Small intestine (tissue), 7 donors: Measurements from ENCODE around the gene SLC4A4. TPM values are rescaled to one million over a fixed set of nuclear protein-coding genes. Genes with fewer than 3 reads are reported as not detected.

ENCODE experiments used
- DNase-seq, 2 donors: peaks; one replicate each; pipeline versions ENCODE4 v3.0.0 to v3.0.0-alpha.2; 2013
- FAIRE-seq: peaks from 2 replicates; lab custom pipeline; 2012; peaks lifted over from hg19 to GRCh38; lab: Jason Lieb, UNC
- H3K27ac ChIP-seq, 3 donors: one replicate each; pipeline ENCODE4 v1.5.1; 2013; ENCODE audit warnings: low read length in 2 of 3, mild to moderate bottlenecking in 2 of 3, control low read depth in 1 of 3, inconsistent platforms in 1 of 3, low read depth in 1 of 3, moderate library complexity in 1 of 3
- H3K27me3 ChIP-seq, 3 donors: one replicate each; pipeline ENCODE4 v1.6.1; 2013; ENCODE audit warnings: low read length in 3 of 3, inconsistent platforms in 1 of 3; ENCODE audit not compliant: control insufficient read depth in 3 of 3, insufficient read depth in 3 of 3
- H3K36me3 ChIP-seq, 3 donors: one replicate each; pipeline ENCODE4 v1.6.1; 2013; ENCODE audit warnings: low read length in 3 of 3, inconsistent platforms in 1 of 3, low read depth in 1 of 3, mild to moderate bottlenecking in 1 of 3, moderate library complexity in 1 of 3; ENCODE audit not compliant: control insufficient read depth in 3 of 3, insufficient read depth in 2 of 3
- H3K4me1 ChIP-seq, 3 donors: one replicate each; pipeline ENCODE4 v1.6.1; 2013; ENCODE audit warnings: low read length in 2 of 3, inconsistent platforms in 1 of 3, low read depth in 1 of 3, mild to moderate bottlenecking in 1 of 3, moderate library complexity in 1 of 3; ENCODE audit not compliant: control insufficient read depth in 3 of 3, insufficient read depth in 2 of 3
- H3K4me3 ChIP-seq, 3 donors: one replicate each; pipeline ENCODE4 v1.5.1; 2013; ENCODE audit warnings: low read length in 3 of 3, control low read depth in 1 of 3, inconsistent platforms in 1 of 3, low read depth in 1 of 3, mild to moderate bottlenecking in 1 of 3, moderate library complexity in 1 of 3
- H3K9me3 ChIP-seq, 2 donors: one replicate each; pipeline ENCODE4 v1.6.1; 2013; ENCODE audit warnings: low read depth in 1 of 2, low read length in 1 of 2; ENCODE audit not compliant: control insufficient read depth in 2 of 2, insufficient read depth in 1 of 2
- WGBS, 3 donors: extraction: QIAGEN DNeasy Blood & Tissue Kit; methylation state at CpG; one replicate each; pipeline ENCODE4 v1.1.7; 2013; 5-methylcytosine and 5-hydroxymethylcytosine counted together
- polyA plus RNA-seq, 4 donors: library from polyadenylated mRNA; stranded (reverse) in 3 of 4; unstranded in 1 of 4; fragments of 200-250 nt in 3 of 4; fragments of 120-200 nt in 1 of 4; gene quantifications; one replicate each; pipeline versions ENCODE4 v1.2.1 to v1.2.3, GENCODE V29; 2013
- donor health status: healthy with polysubstance abuse.
- donor health status: control.
- donor health status: control.
- donor health status: Bipolar disorder and iron deficiency.
- donor health status: healthy.

The SLC4A4 gene
- polyA plus RNA-seq, 4 donors, result 14.0 to 17.4 (median 15.3) TPM

DNA sequence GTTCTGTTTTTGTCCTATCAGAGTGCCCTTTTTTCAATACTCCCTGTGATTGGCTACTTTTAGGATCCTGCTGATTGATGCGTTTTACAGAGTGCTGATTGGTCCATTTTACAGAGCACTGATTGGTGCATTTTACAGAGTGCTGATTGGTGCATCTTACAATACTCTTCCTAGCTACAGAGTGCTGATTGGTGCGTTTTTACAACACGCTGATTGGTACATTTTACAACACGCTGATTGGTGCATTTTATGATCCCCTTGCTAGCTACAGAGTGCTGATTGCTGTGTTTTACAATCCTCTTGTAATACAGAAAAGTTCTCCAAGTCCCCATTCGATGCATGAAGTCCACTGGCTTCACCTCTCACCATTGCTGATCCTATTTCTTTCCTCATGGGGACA, 268.3 kb downstream of the SLC4A4 start:
- Histone ChIP-seq H3K27ac (no peak overlapping the region), H3K36me3 (no peaks in the 10 kb centered on the region), H3K4me1 (peaks cover 2 to 10% (median 3%) of the 10 kb centered on the region in 3 donors), H3K27me3 (no peaks in the 10 kb centered on the region), H3K9me3 (peaks cover 0 to 12% of the 10 kb centered on the region in 2 donors), H3K4me3 (no peak overlapping the region)
- 81 to 92% (median 91%) methylated on average over 5 of the region's 5 CpGs for WGBS, 3 donors
- DNase-seq (no peak), FAIRE-seq (no peak)

DNA sequence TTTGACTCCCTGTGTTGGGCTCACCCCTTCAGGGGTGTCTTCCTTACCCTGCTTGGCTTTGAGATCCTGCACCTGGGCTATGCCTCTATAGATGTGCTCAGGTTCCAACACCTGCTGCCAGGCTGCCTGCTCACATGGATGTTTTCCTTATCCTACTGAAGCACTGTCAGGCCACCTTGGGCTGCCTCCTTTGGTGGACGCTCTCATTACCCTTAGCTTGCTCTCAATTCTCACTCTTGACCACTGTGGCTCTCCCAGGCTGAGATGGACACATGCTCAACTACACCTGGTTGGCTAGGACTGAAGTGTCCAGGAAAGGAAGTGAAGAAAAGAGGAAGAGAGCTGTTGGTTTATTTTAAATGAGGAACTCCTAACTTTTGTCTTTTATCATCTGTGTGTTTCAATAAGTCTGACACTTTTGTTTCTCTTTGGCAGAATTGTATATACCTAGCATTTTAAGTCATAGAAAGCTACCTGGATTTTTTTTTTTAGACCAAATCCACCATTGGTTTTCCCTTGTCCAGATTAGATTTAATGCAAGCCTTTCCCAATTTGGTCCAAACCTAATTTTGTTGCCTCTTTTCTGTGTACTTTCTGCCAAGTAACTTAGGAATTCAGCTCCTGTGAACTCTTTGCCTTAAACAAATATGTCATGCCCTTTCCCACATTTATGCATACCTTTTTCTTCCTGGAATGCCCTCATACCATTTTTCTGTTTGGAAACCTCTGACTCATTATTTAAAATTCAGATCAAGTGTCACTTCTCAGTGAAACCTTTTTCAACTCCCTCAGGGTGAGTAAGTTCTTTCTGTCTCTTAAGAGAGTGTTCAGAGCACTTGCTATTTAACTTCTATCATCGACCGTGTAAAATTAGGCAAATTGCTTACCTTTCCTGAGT, 269.2 kb downstream of the SLC4A4 start:
- 56 to 78% (median 62%) methylated on average over 3 of the region's 3 CpGs for WGBS, 3 donors
- H3K36me3 ChIP-seq, result no peaks in the 10 kb centered on the region
- H3K9me3 ChIP-seq, result peaks cover 0 to 12% of the 10 kb centered on the region in 2 donors
- H3K4me1 ChIP-seq, result peaks cover 0 to 10% (median 3%) of the 10 kb centered on the region in 3 donors
- no peak for FAIRE-seq
- H3K27ac ChIP-seq, result no peak overlapping the region
- H3K27me3 ChIP-seq, result no peaks in the 10 kb centered on the region
- DNase-seq, result no peak
- H3K4me3 ChIP-seq, result no peak overlapping the region

DNA sequence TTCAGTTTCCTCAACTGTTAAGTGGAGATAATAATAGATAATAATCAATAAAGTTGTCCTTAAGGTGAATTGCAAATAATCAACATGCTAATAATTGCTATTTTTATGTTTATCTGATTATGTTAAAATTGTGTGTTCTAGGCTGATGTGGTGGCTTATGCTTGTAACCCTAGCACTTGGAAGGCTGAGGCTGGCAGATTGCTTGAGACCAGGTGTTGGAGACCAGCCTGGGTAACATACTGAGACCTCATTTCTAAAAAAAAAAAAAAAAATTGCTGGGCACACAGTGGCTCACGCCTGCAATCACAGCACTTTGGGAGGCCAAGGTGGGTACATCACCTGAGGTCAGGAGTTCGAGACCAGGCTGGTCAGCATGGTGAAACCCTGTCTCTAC, 269.9 kb downstream of the SLC4A4 start:
- peaks cover 0 to 10% (median 3%) of the 10 kb centered on the region in 3 donors for H3K4me1 ChIP-seq
- H3K4me3 ChIP-seq, result no peak overlapping the region
- DNase-seq (no peak), FAIRE-seq (no peak)
- no peaks in the 10 kb centered on the region for H3K27me3 ChIP-seq
- no peak overlapping the region for H3K27ac ChIP-seq
- peaks cover 0 to 12% of the 10 kb centered on the region in 2 donors for H3K9me3 ChIP-seq
- H3K36me3 ChIP-seq, result no peaks in the 10 kb centered on the region
- 42 to 67% (median 53%) methylated on average over 2 of the region's 2 CpGs for WGBS, 3 donors

DNA sequence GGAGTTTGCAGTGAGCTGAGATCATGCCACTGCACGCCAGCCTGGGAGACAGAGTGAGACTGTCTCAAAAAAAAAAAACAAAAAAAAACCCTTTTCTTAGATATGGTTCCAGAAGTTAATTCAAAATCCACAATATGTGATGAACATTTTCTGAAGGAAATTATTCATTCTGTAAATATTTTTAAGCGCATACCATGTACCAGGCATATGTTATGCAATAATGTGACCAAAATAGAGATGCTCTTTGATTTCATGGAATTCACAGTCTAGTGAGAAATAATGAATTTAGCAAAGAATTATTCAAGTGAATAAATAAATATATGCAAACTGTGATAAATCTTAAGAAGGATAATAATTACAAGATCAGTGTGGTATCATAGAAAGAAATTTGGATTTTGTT, 270.3 kb downstream of the SLC4A4 start:
- whole genome bisulfite sequencing, 3 donors, result 95 to 97% (median 95%) methylated on average over 2 of the region's 2 CpGs
- FAIRE-seq, result no peak
- no peak overlapping the region for H3K4me3 ChIP-seq
- no peaks in the 10 kb centered on the region for H3K36me3 ChIP-seq
- peaks cover 0 to 10% (median 3%) of the 10 kb centered on the region in 3 donors for H3K4me1 ChIP-seq
- peaks cover 0 to 13% of the 10 kb centered on the region in 2 donors for H3K9me3 ChIP-seq
- no peaks in the 10 kb centered on the region for H3K27me3 ChIP-seq
- H3K27ac ChIP-seq, result no peak overlapping the region
- DNase-seq, result no peak

DNA sequence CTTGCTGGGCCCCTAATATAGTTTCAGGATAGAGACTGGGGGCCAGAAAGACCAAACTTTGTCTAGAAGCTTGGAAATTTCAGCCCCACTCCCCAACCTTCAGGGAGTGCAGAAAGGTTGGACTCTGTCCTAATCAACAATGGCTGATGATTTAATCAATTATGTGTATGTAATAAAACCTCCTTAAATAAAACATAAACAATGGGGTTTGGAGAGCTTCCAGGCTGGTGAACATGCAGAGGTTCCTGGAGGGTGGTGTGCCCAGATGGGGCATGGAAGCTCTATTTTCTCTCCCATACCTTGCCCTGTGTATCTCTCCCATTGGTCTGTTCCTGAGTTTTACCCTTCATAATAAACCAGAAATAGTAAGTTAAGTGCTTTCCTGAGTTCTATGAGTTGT, 270.8 kb downstream of the SLC4A4 start:
- peaks cover 0 to 17% of the 10 kb centered on the region in 2 donors for H3K9me3 ChIP-seq
- no peak overlapping the region for H3K27ac ChIP-seq
- H3K4me1 ChIP-seq, result peaks cover 0 to 10% (median 3%) of the 10 kb centered on the region in 3 donors
- peaks cover 0 to 3% (median 0%) of the 10 kb centered on the region in 3 donors for H3K36me3 ChIP-seq
- H3K27me3 ChIP-seq, result no peaks in the 10 kb centered on the region
- no peak for FAIRE-seq
- peak in 1 of 2 donors; percentile 73 for DNase-seq
- no peak overlapping the region for H3K4me3 ChIP-seq

DNA sequence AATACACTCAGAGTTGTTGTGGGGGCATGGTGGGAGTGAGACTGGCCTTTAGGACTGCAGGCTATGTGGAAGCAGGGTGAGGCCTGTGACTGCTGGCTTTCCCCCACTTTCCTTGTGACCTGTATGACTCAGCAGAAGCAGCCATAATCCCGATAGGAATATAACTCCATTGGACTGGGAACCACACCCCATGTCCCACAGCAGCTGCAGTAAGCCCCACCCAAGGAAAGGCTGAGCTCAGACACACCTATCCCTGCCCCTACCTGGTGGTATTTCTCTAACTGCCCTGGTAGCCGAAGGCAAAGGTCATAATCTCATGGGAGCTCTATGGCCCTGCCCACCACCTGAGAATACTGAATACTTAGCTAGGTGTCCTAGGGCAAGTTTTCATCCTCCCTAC, 275.8 kb downstream of the SLC4A4 start:
- no peak overlapping the region for H3K4me3 ChIP-seq
- peaks cover 0 to 2% (median 1%) of the 10 kb centered on the region in 3 donors for H3K4me1 ChIP-seq
- H3K27ac ChIP-seq, result peak overlapping the region in 2 of 3 donors; percentile 58 to 64
- FAIRE-seq, result no peak
- H3K36me3 ChIP-seq, result peaks cover 0 to 6% (median 0%) of the 10 kb centered on the region in 3 donors
- DNase-seq, result peak in 1 of 2 donors; percentile 98
- H3K9me3 ChIP-seq, result peaks cover 0 to 22% of the 10 kb centered on the region in 2 donors
- WGBS, 3 donors, result 26 to 63% (median 40%) methylated on average over 2 of the region's 2 CpGs
- no peaks in the 10 kb centered on the region for H3K27me3 ChIP-seq

DNA sequence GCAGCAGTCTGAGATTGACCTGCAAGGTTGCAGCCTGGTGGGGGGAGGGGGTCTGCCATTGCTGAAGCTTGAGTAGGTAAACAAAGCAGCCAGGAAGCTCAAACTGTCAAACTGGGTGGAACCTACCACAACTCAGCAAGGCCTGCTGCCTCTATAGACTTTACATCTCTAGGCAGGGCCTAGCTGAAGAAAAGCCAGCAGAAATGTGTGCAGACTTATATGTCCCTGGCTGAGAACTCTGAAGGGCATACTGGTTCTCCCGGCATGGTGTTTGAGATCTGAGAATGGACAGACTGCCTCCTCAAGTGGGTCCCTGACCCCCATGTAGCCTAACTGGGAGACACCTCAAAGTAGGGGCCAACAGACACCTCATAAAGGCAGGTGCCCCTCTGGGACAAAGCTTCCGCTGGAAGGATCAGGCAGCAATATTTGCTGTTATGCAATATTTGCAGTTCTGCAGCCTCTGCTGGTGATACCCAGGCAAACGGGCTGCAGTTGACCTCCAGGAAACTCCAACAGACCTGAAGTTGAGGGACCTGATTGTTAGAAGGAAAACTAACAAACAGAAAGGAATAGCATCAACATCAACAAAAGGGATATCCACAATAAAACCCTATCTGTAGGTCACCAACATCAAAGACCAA, 277.5 kb downstream of the SLC4A4 start:
- Histone ChIP-seq H3K9me3 (peaks cover 0 to 22% of the 10 kb centered on the region in 2 donors), H3K27me3 (no peaks in the 10 kb centered on the region), H3K36me3 (peaks cover 0 to 6% (median 0%) of the 10 kb centered on the region in 3 donors), H3K4me3 (no peak overlapping the region), H3K27ac (no peak overlapping the region), H3K4me1 (no peaks in the 10 kb centered on the region)
- DNase-seq (no peak), FAIRE-seq (no peak)
- 82 to 90% (median 89%) methylated on average over 3 of the region's 3 CpGs for WGBS, 3 donors
